HepG2 (cell line): ENCODE data around the gene RIBC1. TPM values are rescaled to one million over a fixed set of nuclear protein-coding genes. Genes with fewer than 3 reads are reported as not detected.

Experiments
- ATAC-seq: fragments of 200-7000 bp; cut with Tn5 transposase; 3 replicates; pipeline ENCODE4 v1.9.1; 2020; ENCODE audit warnings: mild to moderate bottlenecking, moderate library complexity
- BruUV-seq: library from RNA; stranded (reverse); fragments of 400-500 nt; replicated peaks from 2 replicates; lab custom pipeline; 2021; lab: Mats Ljungman, UMichigan
- CTCF ChIA-PET: fragments of 300-600 bp; formaldehyde crosslinking; extraction: SDS; loops from one replicate; lab custom pipeline; 2021; ENCODE audit warnings: low total read pairs, inconsistent platforms, low intra/inter-chr PET ratio; lab: Yijun Ruan, JAX
- POLR2A ChIA-PET: fragments of 350-600 bp; sonication (Branson Sonifier 250); formaldehyde crosslinking; loops from one replicate; lab custom pipeline; 2020; ENCODE audit warnings: antibody characterized with exemption, inconsistent platforms; lab: Yijun Ruan, JAX
- DNase-seq: peaks from one replicate; pipeline ENCODE4 v3.0.0-alpha.2; 2015; ENCODE audit warnings: low spot score
- FAIRE-seq: peaks from 3 replicates; lab custom pipeline; 2011; peaks lifted over from hg19 to GRCh38; lab: Jason Lieb, UNC
- H2AFZ ChIP-seq: one replicate; pipeline ENCODE4 v1.6.1; 2011; ENCODE audit warnings: low read length, inconsistent platforms
- H3K27ac ChIP-seq: fragments of 300-600 bp; 3 replicates; pipeline ENCODE4 v1.8.0; 2011; ENCODE audit warnings: mixed run types, mild to moderate bottlenecking, mixed read lengths, low read length, inconsistent platforms; ENCODE audit not compliant: insufficient read depth; ENCODE audit errors: extremely low read length
- H3K27me3 ChIP-seq, 2 experiments: fragments of 200-600 bp in 1 of 2; 2 replicates in 1 of 2; 3 replicates in 1 of 2; pipeline versions ENCODE4 v1.6.0 to v1.8.0; 2011; ENCODE audit warnings: low read length in 2 of 2, mild to moderate bottlenecking in 2 of 2, moderate library complexity in 2 of 2, inconsistent platforms in 1 of 2; ENCODE audit not compliant: insufficient read depth in 2 of 2, control insufficient read depth in 1 of 2
- H3K36me3 ChIP-seq, 2 experiments: fragments of 200-600 bp in 1 of 2; replicated peaks in 1 of 2; 2 replicates in 1 of 2; 3 replicates in 1 of 2; pipeline versions ENCODE4 v1.5.1 to v1.8.0; 2011; ENCODE audit warnings: low read length in 2 of 2, inconsistent platforms in 1 of 2; ENCODE audit not compliant: insufficient read depth in 2 of 2, control insufficient read depth in 1 of 2
- H3K4me1 ChIP-seq: 2 replicates; pipeline ENCODE4 v1.5.1; 2012; ENCODE audit warnings: low read length, inconsistent platforms; ENCODE audit not compliant: insufficient read depth
- H3K4me2 ChIP-seq: 2 replicates; pipeline ENCODE4 v1.6.0; 2011; ENCODE audit warnings: low read depth, low read length, inconsistent platforms
- H3K4me3 ChIP-seq, 3 experiments: fragments of 200-600 bp in 1 of 3; sonication (generic), shearing (Covaris generic) in 1 of 3; replicated peaks in 1 of 3; 2 replicates each; pipeline ENCODE4 v1.5.1; 2011 to 2016; ENCODE audit warnings: low read length in 3 of 3, inconsistent platforms in 2 of 3, low read depth in 2 of 3, mild to moderate bottlenecking in 2 of 3, control low read depth in 1 of 3, mixed read lengths in 1 of 3; ENCODE audit not compliant: insufficient read depth in 1 of 3
- H3K79me2 ChIP-seq: one replicate; pipeline ENCODE4 v1.6.1; 2011; ENCODE audit warnings: low read length, inconsistent platforms; ENCODE audit not compliant: insufficient read depth
- H3K9ac ChIP-seq: 2 replicates; pipeline ENCODE4 v1.6.0; 2011; ENCODE audit warnings: mild to moderate bottlenecking, low read depth, low read length, inconsistent platforms; ENCODE audit not compliant: insufficient read depth
- H3K9me3 ChIP-seq: 2 replicates; pipeline ENCODE4 v1.5.1; 2012; ENCODE audit warnings: mild to moderate bottlenecking, low read length
- H4K20me1 ChIP-seq: 2 replicates; pipeline ENCODE4 v1.6.0; 2011; ENCODE audit warnings: inconsistent platforms, mild to moderate bottlenecking, low read length, moderate library complexity; ENCODE audit not compliant: insufficient read depth
- AKAP8 ChIP-seq: sonication (generic); formaldehyde crosslinking; IDR thresholded peaks from 2 replicates; pipeline ENCODE4 v1.5.1; 2020; ENCODE audit warnings: mild to moderate bottlenecking, missing genetic modification reagents
- BCL6 ChIP-seq: IDR thresholded peaks from 2 replicates; pipeline ENCODE4 v1.6.1; 2016; ENCODE audit warnings: missing genetic modification reagents, missing compliant biosample characterization
- KDM1A ChIP-seq: IDR thresholded peaks from 2 replicates; pipeline ENCODE4 v1.6.1; 2016; ENCODE audit warnings: missing compliant biosample characterization
- PAXIP1 ChIP-seq: sonication (generic); formaldehyde crosslinking; conservative IDR thresholded peaks from 2 replicates; pipeline ENCODE4 v1.4.0; 2020; ENCODE audit warnings: mild to moderate bottlenecking, missing genetic modification reagents, moderate library complexity
- RFX5 ChIP-seq: IDR thresholded peaks from 2 replicates; pipeline ENCODE4 v1.6.1; 2011; ENCODE audit warnings: low read depth, low read length, improper control_type of control experiment
- SALL1 ChIP-seq: sonication (generic); formaldehyde crosslinking; IDR thresholded peaks from 2 replicates; pipeline ENCODE4 v1.8.0; 2022; ENCODE audit warnings: mild to moderate bottlenecking, missing genetic modification reagents
- ZNF263 ChIP-seq: sonication (generic); formaldehyde crosslinking; IDR thresholded peaks from 2 replicates; pipeline ENCODE4 v1.4.0; 2020; ENCODE audit warnings: missing genetic modification reagents
- ZNF282 ChIP-seq: fragments of 450-650 bp; IDR thresholded peaks from 2 replicates; pipeline ENCODE4 v1.6.1; 2018; ENCODE audit not compliant: partially characterized antibody
- ZNF879 ChIP-seq: sonication (generic); formaldehyde crosslinking; IDR thresholded peaks from 2 replicates; pipeline ENCODE4 v1.8.1; 2023; ENCODE audit warnings: missing genetic modification reagents
- WGBS: methylation state at CpG from one replicate; pipeline ENCODE4 v1.1.6; 2017; ENCODE audit warnings: low lambda C conversion rate; 5-methylcytosine and 5-hydroxymethylcytosine counted together
- in situ Hi-C: cut with HindIII; loops from 2 replicates; pipeline ENCODE4 v1.10.0; 2017; ENCODE audit warnings: low pct_unique_long_range_greater_than_20kb; ENCODE audit not compliant: extremely low pct_ligation_motif_present
- intact Hi-C: fragments of 100-400 bp; cut with micrococcal nuclease; formaldehyde crosslinking; loops from one replicate; pipeline ENCODE4 v1.10.0; 2022; ENCODE audit not compliant: unreplicated experiment
- polyA plus RNA-seq, 8 experiments: library from polyadenylated mRNA; depleted of rRNA in 3 of 8; stranded (reverse) in 7 of 8; unstranded in 1 of 8; fragments of >200 nt; fragmentation: Illumina TruSeq in 4 of 8; extraction: Trizol in 4 of 8; gene quantifications; 2 replicates each; pipeline versions ENCODE4 v1.2.1 to v1.2.3, GENCODE V29; 2011 to 2016; ENCODE audit warnings: low read depth in 4 of 8, missing spikeins in 1 of 8, mixed read lengths in 1 of 8; ENCODE audit not compliant: insufficient read depth in 1 of 8
- total RNA-seq, 5 experiments: library from RNA; depleted of rRNA; stranded (reverse); fragments of >200 nt; fragmentation: Illumina TruSeq; extraction: Trizol; gene quantifications; 2 replicates each; pipeline ENCODE4 v1.2.3, GENCODE V29; 2016; ENCODE audit warnings: low read depth in 1 of 5
- TF ChIP-seq, protein P1 (sequence below): sonication (generic); formaldehyde crosslinking; IDR thresholded peaks from 2 replicates; pipeline ENCODE4 v1.4.0; 2020; ENCODE audit warnings: missing genetic modification reagents
- TF ChIP-seq, protein P2 (sequence below): fragments of 450-650 bp; IDR thresholded peaks from 2 replicates; pipeline ENCODE4 v1.6.1; 2016

The RIBC1 gene
- total and polyA plus RNA-seq, 2 of the 13 experiments (the other 11 are each of a cell fraction or from before 2014, with no cell fraction given) = 0.55 TPM; not detected in 1

- H3K9ac ChIP-seq = no peak overlapping the region
- CTCF ChIA-PET = no interaction called here
- no peak overlapping the region for H3K27ac ChIP-seq
- in situ Hi-C loops (no loop called here), intact Hi-C loops (loop anchor here (2.0 kb wide), 1 partner anchor 59 kb away; no protein-coding TSS in a partner anchor)
- ATAC-seq (no peak), FAIRE-seq (no peak)
- peaks cover 22% of the 10 kb centered on the region for H3K4me1 ChIP-seq
- peaks cover 7 to 29% of the 10 kb centered on the region in 2 experiments for H3K36me3 ChIP-seq
- 92% methylated on average over 2 of the region's 4 CpGs for WGBS
- H3K27me3 ChIP-seq = no peaks in the 10 kb centered on the region
- no peak for TF ChIP-seq RFX5
- no peak for TF ChIP-seq ZNF879 (CRISPR knock-in tag)
- TF ChIP-seq, all 625 proteins: peak for 0
- Histone ChIP-seq H2AFZ (no peak overlapping the region), H3K4me2 (no peak overlapping the region), H3K79me2 (no peaks in the 10 kb centered on the region), H3K9me3 (no peaks in the 10 kb centered on the region), H3K4me3 (no peak overlapping the region), H4K20me1 (no peaks in the 10 kb centered on the region)
- POLR2A ChIA-PET = no interaction called here
- no TSS peak for BruUV-seq
- no peak for DNase-seq
These were observed 42.9 kb upstream of the RIBC1 start for GRCh38 chrX:53379747-53380146.

GRCh38 chrX:53383376-53384076 lies 39.1 kb upstream of the RIBC1 start:
- Histone ChIP-seq H3K27ac (peak overlapping the region; percentile 56), H4K20me1 (no peaks in the 10 kb centered on the region), H3K9me3 (no peaks in the 10 kb centered on the region), H3K27me3 (no peaks in the 10 kb centered on the region), H3K79me2 (no peaks in the 10 kb centered on the region), H3K4me2 (peak overlapping the region; percentile 24; the same call in 1 of the 2 replicates), H3K9ac (no peak overlapping the region), H3K4me3 (no peak overlapping the region), H2AFZ (no peak overlapping the region), H3K4me1 (peaks cover 22% of the 10 kb centered on the region), H3K36me3 (peaks cover 7 to 29% of the 10 kb centered on the region in 2 experiments)
- POLR2A ChIA-PET = interaction anchor here (2.0 kb wide), 1 partner anchor 39 kb away, joined by 5 read pairs; the partner anchor contains the start of genes RIBC1 and SMC1A
- CTCF ChIA-PET = no interaction called here
- 60% methylated on average over 2 of the region's 4 CpGs for WGBS
- intact Hi-C loops (no loop called here), in situ Hi-C loops (no loop called here)
- peak; percentile 69 for FAIRE-seq
- DNase-seq = peak; percentile 67
- no TSS peak for BruUV-seq
- ATAC-seq = peak; percentile 97
- TF ChIP-seq PAXIP1 = peak; percentile 62
- TF ChIP-seq ZNF282 = no peak
- 0 out of 2 replicates have a peak, but pooled peaks have one; percentile 35 for TF ChIP-seq BCL6 (CRISPR knock-in tag)
- TF ChIP-seq SALL1 (CRISPR knock-in tag) = peak; percentile 22; the same call in 1 of the 2 replicates
- TF ChIP-seq, protein P1, sequence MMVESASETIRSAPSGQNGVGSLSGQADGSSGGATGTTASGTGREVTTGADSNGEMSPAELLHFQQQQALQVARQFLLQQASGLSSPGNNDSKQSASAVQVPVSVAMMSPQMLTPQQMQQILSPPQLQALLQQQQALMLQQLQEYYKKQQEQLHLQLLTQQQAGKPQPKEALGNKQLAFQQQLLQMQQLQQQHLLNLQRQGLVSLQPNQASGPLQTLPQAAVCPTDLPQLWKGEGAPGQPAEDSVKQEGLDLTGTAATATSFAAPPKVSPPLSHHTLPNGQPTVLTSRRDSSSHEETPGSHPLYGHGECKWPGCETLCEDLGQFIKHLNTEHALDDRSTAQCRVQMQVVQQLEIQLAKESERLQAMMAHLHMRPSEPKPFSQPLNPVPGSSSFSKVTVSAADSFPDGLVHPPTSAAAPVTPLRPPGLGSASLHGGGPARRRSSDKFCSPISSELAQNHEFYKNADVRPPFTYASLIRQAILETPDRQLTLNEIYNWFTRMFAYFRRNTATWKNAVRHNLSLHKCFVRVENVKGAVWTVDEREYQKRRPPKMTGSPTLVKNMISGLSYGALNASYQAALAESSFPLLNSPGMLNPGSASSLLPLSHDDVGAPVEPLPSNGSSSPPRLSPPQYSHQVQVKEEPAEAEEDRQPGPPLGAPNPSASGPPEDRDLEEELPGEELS (CRISPR knock-in tag) = peak; percentile 75
- peak; percentile 26; the same call in 1 of the 2 replicates for TF ChIP-seq ZNF263
- TF ChIP-seq, protein P2, sequence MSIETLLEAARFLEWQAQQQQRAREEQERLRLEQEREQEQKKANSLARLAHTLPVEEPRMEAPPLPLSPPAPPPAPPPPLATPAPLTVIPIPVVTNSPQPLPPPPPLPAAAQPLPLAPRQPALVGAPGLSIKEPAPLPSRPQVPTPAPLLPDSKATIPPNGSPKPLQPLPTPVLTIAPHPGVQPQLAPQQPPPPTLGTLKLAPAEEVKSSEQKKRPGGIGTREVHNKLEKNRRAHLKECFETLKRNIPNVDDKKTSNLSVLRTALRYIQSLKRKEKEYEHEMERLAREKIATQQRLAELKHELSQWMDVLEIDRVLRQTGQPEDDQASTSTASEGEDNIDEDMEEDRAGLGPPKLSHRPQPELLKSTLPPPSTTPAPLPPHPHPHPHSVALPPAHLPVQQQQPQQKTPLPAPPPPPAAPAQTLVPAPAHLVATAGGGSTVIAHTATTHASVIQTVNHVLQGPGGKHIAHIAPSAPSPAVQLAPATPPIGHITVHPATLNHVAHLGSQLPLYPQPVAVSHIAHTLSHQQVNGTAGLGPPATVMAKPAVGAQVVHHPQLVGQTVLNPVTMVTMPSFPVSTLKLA = no peak
- TF ChIP-seq AKAP8 (CRISPR knock-in tag) = no peak
- TF ChIP-seq KDM1A = no peak
